NT2/D1 (cell line): Measurements from ENCODE around the gene AP5Z1.

Experiments used
- YY1 ChIP-seq: IDR thresholded peaks from 2 replicates; pipeline ENCODE4 v1.6.1; 2011; ENCODE audit not compliant: insufficient read length, insufficient read depth
- ZNF274 ChIP-seq: IDR thresholded peaks from 2 replicates; pipeline ENCODE4 v1.6.1; 2011; ENCODE audit warnings: mild to moderate bottlenecking, low read depth, low read length

DNA sequence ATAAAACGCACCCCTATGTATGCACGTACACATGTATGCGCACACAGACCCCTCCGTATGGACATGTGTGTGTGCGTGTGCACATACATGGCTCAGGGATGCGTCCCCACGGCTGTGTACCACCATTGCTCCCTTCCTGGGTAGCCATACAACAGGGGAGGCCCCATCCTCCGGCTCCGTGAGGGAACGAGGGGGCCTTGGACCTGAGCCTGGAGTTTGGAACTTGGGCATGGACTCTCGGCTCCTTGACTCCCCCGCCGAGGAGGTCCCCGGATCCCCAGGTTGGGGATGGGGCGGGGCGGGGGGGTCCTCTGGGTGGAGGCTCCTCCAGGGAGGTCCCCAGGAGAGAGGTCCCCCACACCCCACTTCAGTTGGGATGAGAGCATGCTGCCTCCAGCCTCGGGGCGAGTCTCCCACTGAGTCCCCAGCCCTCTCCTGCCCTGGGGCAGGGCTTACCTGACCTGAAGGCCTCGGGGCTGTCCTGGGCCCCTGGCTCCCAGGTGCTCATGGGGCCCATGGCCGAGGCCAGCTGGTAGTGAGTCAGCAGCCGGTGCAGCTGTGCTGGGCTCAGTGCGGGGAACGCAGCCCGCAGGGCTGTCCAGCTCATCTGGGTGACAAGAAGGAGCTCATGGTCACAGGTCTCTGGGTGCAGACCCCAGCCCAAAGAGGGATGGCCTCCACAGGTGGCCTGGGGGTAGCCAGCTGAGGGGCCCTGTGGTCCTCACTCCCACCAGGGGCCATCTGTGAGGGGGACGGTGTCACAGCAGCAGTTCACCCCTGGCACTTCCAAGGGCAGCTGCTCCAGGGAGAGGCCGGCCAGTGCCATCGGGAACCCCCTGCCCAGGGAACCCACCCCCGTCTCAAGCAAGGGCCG, 29.9 kb downstream of the AP5Z1 start:
- TF ChIP-seq ZNF274: no peak
- no peak for TF ChIP-seq YY1
